OCI-LY3 (cell line): ENCODE results near the gene WDR19.

ENCODE experiments used
- H2AFZ ChIP-seq: fragments of 200-600, 300-600 bp; shearing (Covaris generic); 2 replicates; pipeline ENCODE4 v1.6.0; 2014; ENCODE audit warnings: antibody characterized with exemption, low read depth, low read length
- H3K27ac ChIP-seq: fragments of 200-600, 300-600 bp; sonication (generic); 2 replicates; pipeline ENCODE4 v1.5.1; 2014; ENCODE audit warnings: mild to moderate bottlenecking, low read length, moderate library complexity, mixed read lengths
- H3K27me3 ChIP-seq: fragments of 200-600, 300-600 bp; sonication (generic); 2 replicates; pipeline ENCODE4 v1.6.1; 2014; ENCODE audit warnings: low read depth, low read length, mixed read lengths
- H3K36me3 ChIP-seq: fragments of 200-600, 300-600 bp; sonication (generic); replicated peaks from 2 replicates; pipeline ENCODE3; 2014; ENCODE audit warnings: low read depth, low read length, mixed read lengths
- H3K4me1 ChIP-seq: fragments of 300-600, 200-600 bp; sonication (generic); 2 replicates; pipeline ENCODE4 v1.6.1; 2014; ENCODE audit warnings: low read length, mixed read lengths
- H3K4me2 ChIP-seq: fragments of 200-600, 300-600 bp; sonication (generic); 2 replicates; pipeline ENCODE4 v1.6.1; 2014; ENCODE audit warnings: low read length, mixed read lengths
- H3K4me3 ChIP-seq: fragments of 300-600, 200-600 bp; sonication (generic); 2 replicates; pipeline ENCODE4 v1.5.1; 2014; ENCODE audit warnings: antibody characterized with exemption, mild to moderate bottlenecking, low read length, moderate library complexity
- H3K79me2 ChIP-seq: fragments of 300-600, 200-600 bp; shearing (Covaris generic); 2 replicates; pipeline ENCODE4 v1.6.1; 2014; ENCODE audit warnings: mild to moderate bottlenecking, low read length, mixed read lengths
- H3K9ac ChIP-seq: fragments of 300-600, 200-600 bp; shearing (Covaris generic); 2 replicates; pipeline ENCODE4 v1.6.0; 2014; ENCODE audit warnings: mild to moderate bottlenecking, low read length, moderate library complexity
- H3K9me3 ChIP-seq: fragments of 200-600, 300-600 bp; shearing (Covaris generic); 2 replicates; pipeline ENCODE4 v1.6.1; 2014; ENCODE audit warnings: low read length, mixed read lengths; ENCODE audit not compliant: insufficient read depth
- H4K20me1 ChIP-seq: fragments of 200-600, 300-600 bp; sonication (generic); 2 replicates; pipeline ENCODE4 v1.6.1; 2016; ENCODE audit warnings: low read length, mixed read lengths; ENCODE audit not compliant: insufficient read depth
- CTCF ChIP-seq: fragments of 200-600, 300-600 bp; sonication (generic); IDR thresholded peaks from 2 replicates; pipeline ENCODE4 v1.5.1; 2014; ENCODE audit warnings: antibody characterized with exemption, low read length, low read depth
- EZH2phosphoT487 ChIP-seq: fragments of 200-600 bp; shearing (Covaris generic); IDR thresholded peaks from 2 replicates; pipeline ENCODE4 v1.6.1; 2018; ENCODE audit warnings: antibody characterized with exemption, mixed run types, low read depth

WDR19 gene

GRCh38 chr4:39320381-39321115, 138.2 kb downstream of the WDR19 start:
- Histone ChIP-seq H4K20me1 (peaks cover 3% of the 10 kb centered on the region; the same call in 1 of the 2 replicates), H3K9ac (no peak overlapping the region), H2AFZ (no peak overlapping the region), H3K4me1 (no peaks in the 10 kb centered on the region), H3K27ac (no peak overlapping the region), H3K79me2 (no peaks in the 10 kb centered on the region), H3K4me2 (no peak overlapping the region), H3K36me3 (peaks cover 30% of the 10 kb centered on the region), H3K27me3 (no peaks in the 10 kb centered on the region), H3K4me3 (no peak overlapping the region), H3K9me3 (no peaks in the 10 kb centered on the region)
- TF ChIP-seq EZH2phosphoT487 (no peak), CTCF (no peak)

GRCh38 chr4:39323821-39324220, 141.5 kb downstream of the WDR19 start:
- Histone ChIP-seq H3K9me3 (no peaks in the 10 kb centered on the region), H3K4me2 (no peak overlapping the region), H3K79me2 (peaks cover 12% of the 10 kb centered on the region), H3K27ac (no peak overlapping the region), H2AFZ (no peak overlapping the region), H3K27me3 (no peaks in the 10 kb centered on the region), H4K20me1 (peaks cover 12% of the 10 kb centered on the region), H3K9ac (no peak overlapping the region), H3K4me1 (no peaks in the 10 kb centered on the region), H3K36me3 (peaks cover 42% of the 10 kb centered on the region), H3K4me3 (no peak overlapping the region)
- TF ChIP-seq EZH2phosphoT487 (no peak), CTCF (no peak)

GRCh38 chr4:39324446-39324845, 142.1 kb downstream of the WDR19 start:
- Histone ChIP-seq H2AFZ (no peak overlapping the region), H3K79me2 (peaks cover 17% of the 10 kb centered on the region), H3K9me3 (no peaks in the 10 kb centered on the region), H3K4me2 (no peak overlapping the region), H3K4me1 (no peaks in the 10 kb centered on the region), H3K27me3 (no peaks in the 10 kb centered on the region), H3K27ac (no peak overlapping the region), H3K4me3 (no peak overlapping the region), H4K20me1 (peaks cover 12% of the 10 kb centered on the region), H3K36me3 (peaks cover 42% of the 10 kb centered on the region), H3K9ac (no peak overlapping the region)
- no peak for TF ChIP-seq CTCF
- no peak for TF ChIP-seq EZH2phosphoT487

GRCh38 chr4:39324897-39325613, 142.7 kb downstream of the WDR19 start:
- H3K9me3 ChIP-seq, result no peaks in the 10 kb centered on the region
- peaks cover 22% of the 10 kb centered on the region for H3K79me2 ChIP-seq
- no peak overlapping the region for H3K9ac ChIP-seq
- H3K36me3 ChIP-seq, result peaks cover 38% of the 10 kb centered on the region
- H3K27ac ChIP-seq, result no peak overlapping the region
- H2AFZ ChIP-seq, result no peak overlapping the region
- H3K4me1 ChIP-seq, result no peaks in the 10 kb centered on the region
- TF ChIP-seq CTCF, result no peak
- TF ChIP-seq EZH2phosphoT487, result no peak
- no peak overlapping the region for H3K4me2 ChIP-seq
- H3K4me3 ChIP-seq, result no peak overlapping the region
- peaks cover 12% of the 10 kb centered on the region for H4K20me1 ChIP-seq
- no peaks in the 10 kb centered on the region for H3K27me3 ChIP-seq
